ENCODE results near the gene CCDC69.
"Not testable (repeated sequence)": the region's sequence is repeated elsewhere in the genome, so short reads cannot be mapped to it uniquely, and the experiment has no call there.

Gene CCDC69

GRCh38 chr5:151205411-151205810 is 18.5 kb downstream of the CCDC69 start:
- no peak for DNase-seq (ENCODE audit: low read depth)
- no peak for TF ChIP-seq CTCF (IDR thresholded peaks at IDR 0.05; ENCODE audit: control insufficient read depth, extremely low read depth, insufficient read depth)
- no peak overlapping the region for H3K4me3 ChIP-seq (ENCODE audit: low read depth, low read length)

GRCh38 chr5:151204051-151204450 is 19.8 kb downstream of the CCDC69 start:
- no peak for TF ChIP-seq CTCF (IDR thresholded peaks at IDR 0.05; ENCODE audit: control insufficient read depth, extremely low read depth, insufficient read depth)
- DNase-seq (ENCODE audit: low read depth), result no peak
- no peak overlapping the region for H3K4me3 ChIP-seq (ENCODE audit: low read depth, low read length)

GRCh38 chr5:151202381-151203139 is 21.3 kb downstream of the CCDC69 start:
- TF ChIP-seq CTCF (IDR thresholded peaks at IDR 0.05; ENCODE audit: control insufficient read depth, extremely low read depth, insufficient read depth), result no peak
- no peak overlapping the region for H3K4me3 ChIP-seq (ENCODE audit: low read depth, low read length)
- no peak for DNase-seq (ENCODE audit: low read depth)

GRCh38 chr5:151200913-151201595 is 22.8 kb downstream of the CCDC69 start:
- no peak for DNase-seq (ENCODE audit: low read depth)
- H3K4me3 ChIP-seq (ENCODE audit: low read depth, low read length), result no peak overlapping the region
- no peak for TF ChIP-seq CTCF (IDR thresholded peaks at IDR 0.05; ENCODE audit: control insufficient read depth, extremely low read depth, insufficient read depth)

GRCh38 chr5:151199581-151200185 is 24.2 kb downstream of the CCDC69 start:
- no peak for TF ChIP-seq CTCF (IDR thresholded peaks at IDR 0.05; ENCODE audit: control insufficient read depth, extremely low read depth, insufficient read depth)
- no peak for DNase-seq (ENCODE audit: low read depth)
- no peak overlapping the region for H3K4me3 ChIP-seq (ENCODE audit: low read depth, low read length)

- DNase-seq (ENCODE audit: low read depth), result no peak
- TF ChIP-seq CTCF (IDR thresholded peaks at IDR 0.05; ENCODE audit: control insufficient read depth, extremely low read depth, insufficient read depth), result no peak
- no peak overlapping the region for H3K4me3 ChIP-seq (ENCODE audit: low read depth, low read length)
These were observed 25.0 kb downstream of the CCDC69 start for GRCh38 chr5:151198861-151199260.

- DNase-seq (ENCODE audit: low read depth); H3K4me3 ChIP-seq (ENCODE audit: low read depth, low read length): not testable (repeated sequence)
These were observed 26.6 kb downstream of the CCDC69 start for GRCh38 chr5:151197291-151197600.
